NCI-H146 treated with DMSO at 0.1 percent for 48 hours (cell line): ENCODE data around the gene AGFG1.

Experiments
- DNase-seq: peaks from one replicate; lab custom pipeline; 2025; ENCODE audit not compliant: unreplicated experiment; lab: John Stamatoyannopoulos, UW

Gene AGFG1

DNA sequence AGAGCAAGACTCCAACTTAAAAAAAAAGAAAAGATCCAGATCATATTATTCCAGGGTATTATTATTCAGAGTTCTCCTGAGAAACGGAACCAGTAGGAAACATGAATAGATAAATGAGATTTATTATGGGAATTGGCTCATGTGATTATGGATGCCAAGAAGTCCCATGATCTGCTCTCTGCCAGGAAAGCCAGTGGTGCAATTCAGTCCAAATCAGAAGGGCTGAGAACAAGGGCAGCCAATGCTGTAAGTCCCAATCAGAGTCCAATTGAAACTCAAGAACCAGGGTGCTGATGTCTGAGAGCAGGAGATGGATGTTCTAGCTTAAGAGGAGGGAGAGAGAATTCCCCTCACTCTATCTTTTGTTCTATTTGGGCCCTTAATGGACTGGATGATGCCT lies 134.5 kb downstream of the AGFG1 start:
- DNase-seq = no peak

GRCh38 chr2:227607941-227608340 lies 136.0 kb downstream of the AGFG1 start:
- DNase-seq = no peak

- no peak for DNase-seq
These were observed 136.8 kb downstream of the AGFG1 start for GRCh38 chr2:227608561-227609338.

DNA sequence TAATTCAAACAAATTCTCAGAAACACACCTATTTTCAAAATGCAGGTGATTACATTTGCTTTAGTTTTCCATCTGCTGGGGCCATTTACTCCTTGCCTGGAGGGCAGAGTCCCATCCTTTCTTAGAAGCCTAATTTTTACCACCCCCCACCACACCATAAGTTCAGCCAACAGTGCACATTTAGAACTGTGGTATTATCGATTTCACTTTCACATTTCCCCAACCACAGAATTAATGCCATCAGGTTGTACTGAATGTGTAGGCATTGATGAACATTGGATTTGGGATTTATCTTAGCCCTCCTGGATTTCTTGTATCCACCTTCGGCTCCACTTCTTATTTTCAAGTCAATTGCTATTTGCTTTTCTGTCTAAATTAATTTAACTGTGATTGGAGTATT lies 138.2 kb downstream of the AGFG1 start:
- no peak for DNase-seq
